Caco-2 (cell line): ENCODE results near the gene CERS6. TPM values are rescaled to one million over a fixed set of nuclear protein-coding genes. Genes with fewer than 3 reads are reported as not detected.

Experiments used
- BruUV-seq: library from RNA; stranded (reverse); fragments of 400-500 nt; replicated peaks from 2 replicates; lab custom pipeline; 2021; lab: Mats Ljungman, UMichigan
- CTCF ChIA-PET: fragments of 300-600 bp; sonication (Branson Sonifier 250); formaldehyde crosslinking; loops from one replicate; lab custom pipeline; 2022; ENCODE audit warnings: antibody characterized with exemption; lab: Charles Lee
- POLR2A ChIA-PET: fragments of 300-600 bp; sonication (Branson Sonifier 250); formaldehyde crosslinking; loops from one replicate; lab custom pipeline; 2022; ENCODE audit warnings: antibody characterized with exemption; lab: Charles Lee
- DNase-seq, 2 experiments: peaks; one replicate each; pipeline versions ENCODE4 v3.0.0 to v3.0.0-alpha.2; 2020 to 2022
- H3K27me3 ChIP-seq: replicated peaks from 2 replicates; pipeline ENCODE4 v1.6.0; 2011; ENCODE audit warnings: low read length; ENCODE audit not compliant: control insufficient read depth, insufficient read depth
- H3K36me3 ChIP-seq: 2 replicates; pipeline ENCODE4 v1.5.1; 2011; ENCODE audit warnings: low read length; ENCODE audit not compliant: control insufficient read depth, insufficient read depth
- H3K4me1 ChIP-seq: fragments of 250-450 bp; sonication (Bioruptor Pico); 2 replicates; pipeline ENCODE4 v1.5.1; 2020; ENCODE audit warnings: mild to moderate bottlenecking
- H3K4me3 ChIP-seq: 2 replicates; pipeline ENCODE4 v1.5.1; 2011; ENCODE audit warnings: low read depth, mild to moderate bottlenecking, control low read depth, low read length
- H3K9me3 ChIP-seq: fragments of 250-450 bp; sonication (Bioruptor Pico); 2 replicates; pipeline ENCODE4 v1.5.1; 2020; ENCODE audit warnings: mild to moderate bottlenecking, moderate library complexity
- H3K27ac Mint-ChIP-seq: one replicate; pipeline ENCODE4 v1.8.0; 2022; ENCODE audit warnings: mixed read lengths; ENCODE audit not compliant: unreplicated experiment
- H3K27me3 Mint-ChIP-seq: one replicate; pipeline ENCODE4 v1.8.0; 2022; ENCODE audit warnings: mixed read lengths; ENCODE audit not compliant: insufficient read depth, unreplicated experiment
- H3K36me3 Mint-ChIP-seq: one replicate; pipeline ENCODE4 v1.8.0; 2022; ENCODE audit warnings: mild to moderate bottlenecking, mixed read lengths; ENCODE audit not compliant: insufficient read depth, unreplicated experiment
- H3K4me1 Mint-ChIP-seq: one replicate; pipeline ENCODE4 v1.8.0; 2022; ENCODE audit warnings: low read depth, mixed read lengths; ENCODE audit not compliant: unreplicated experiment
- H3K4me3 Mint-ChIP-seq: one replicate; pipeline ENCODE4 v1.8.0; 2022; ENCODE audit warnings: mild to moderate bottlenecking, moderate library complexity, mixed read lengths; ENCODE audit not compliant: unreplicated experiment
- H3K9me3 Mint-ChIP-seq: one replicate; pipeline ENCODE4 v1.8.0; 2022; ENCODE audit warnings: mixed read lengths; ENCODE audit not compliant: unreplicated experiment
- intact Hi-C: fragments of 100-400 bp; cut with micrococcal nuclease; formaldehyde crosslinking; loops from one replicate; pipeline ENCODE4 v1.10.0; 2022; ENCODE audit not compliant: unreplicated experiment
- total RNA-seq: library from RNA; stranded (reverse); gene quantifications from 2 replicates; pipeline ENCODE4 v1.2.3, GENCODE V29; 2022
- TF ChIP-seq, protein P1 (sequence below), 2 experiments: fragments of 200-600 bp in 1 of 2; IDR thresholded peaks; 1 replicate in 1 of 2; 2 replicates in 1 of 2; pipeline versions ENCODE4 v1.5.1 to v1.8.0; 2011 to 2022; ENCODE audit warnings: antibody characterized with exemption in 1 of 2, control low read depth in 1 of 2, inconsistent platforms in 1 of 2, low read depth in 1 of 2, low read length in 1 of 2, mild to moderate bottlenecking in 1 of 2, moderate library complexity in 1 of 2; ENCODE audit not compliant: insufficient read depth in 1 of 2, severe bottlenecking in 1 of 2, unreplicated experiment in 1 of 2

CERS6 gene
- total RNA-seq, 1 experiment from 2014 or later: 32.7 TPM

DNA sequence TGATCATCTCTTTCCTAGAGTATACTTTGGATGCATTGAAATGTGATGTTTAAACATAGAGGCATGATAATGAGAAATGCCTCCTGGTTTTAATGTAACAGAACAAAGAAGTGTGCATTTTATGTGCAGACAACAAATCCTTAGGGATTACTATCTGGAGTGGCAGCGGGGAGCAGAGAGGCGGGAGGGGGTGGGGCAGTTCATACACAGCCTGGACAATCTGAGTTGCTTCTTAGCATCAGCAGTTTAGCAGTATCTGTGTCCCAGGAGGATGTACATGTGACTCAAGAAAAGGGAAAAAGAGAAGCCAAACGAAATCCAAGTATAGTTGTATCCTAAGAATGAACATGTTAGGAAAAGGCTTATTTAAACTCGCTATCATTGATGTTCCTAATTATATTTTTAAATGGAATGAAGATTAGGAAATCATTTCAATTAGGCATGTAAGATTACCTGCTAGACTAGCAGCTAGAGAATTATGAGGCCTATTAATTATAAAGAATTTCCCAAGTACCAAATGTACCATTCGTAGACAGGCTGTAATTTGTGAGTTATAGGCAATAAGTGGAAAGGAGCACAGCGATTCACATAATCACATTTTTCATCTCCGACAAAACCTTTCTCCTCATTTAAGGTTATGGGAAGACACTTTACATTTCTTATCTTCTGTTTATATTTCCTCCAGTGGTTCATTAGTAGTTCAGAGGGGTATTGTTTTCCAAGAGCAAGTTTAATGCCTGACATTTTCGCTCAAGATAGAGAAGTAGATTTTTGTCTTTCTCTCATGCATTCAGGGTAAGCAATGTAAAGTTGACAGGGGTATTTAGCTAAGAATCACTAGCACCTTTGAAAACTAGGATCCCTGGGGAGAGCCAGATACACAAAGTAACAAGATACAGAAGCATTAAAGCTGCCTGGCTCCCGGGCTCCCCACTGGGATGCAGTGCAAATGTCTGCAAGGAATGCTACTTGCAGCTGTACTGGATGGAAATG lies 205.1 kb downstream of the CERS6 start:
- intact Hi-C loops: no loop called here
- Histone ChIP-seq H3K36me3 (no peaks in the 10 kb centered on the region), H3K4me3 (no peak overlapping the region), H3K9me3 (no peaks in the 10 kb centered on the region), H3K27me3 (no peaks in the 10 kb centered on the region), H3K4me1 (no peaks in the 10 kb centered on the region)
- CTCF ChIA-PET: no interaction called here
- TF ChIP-seq, protein P1, sequence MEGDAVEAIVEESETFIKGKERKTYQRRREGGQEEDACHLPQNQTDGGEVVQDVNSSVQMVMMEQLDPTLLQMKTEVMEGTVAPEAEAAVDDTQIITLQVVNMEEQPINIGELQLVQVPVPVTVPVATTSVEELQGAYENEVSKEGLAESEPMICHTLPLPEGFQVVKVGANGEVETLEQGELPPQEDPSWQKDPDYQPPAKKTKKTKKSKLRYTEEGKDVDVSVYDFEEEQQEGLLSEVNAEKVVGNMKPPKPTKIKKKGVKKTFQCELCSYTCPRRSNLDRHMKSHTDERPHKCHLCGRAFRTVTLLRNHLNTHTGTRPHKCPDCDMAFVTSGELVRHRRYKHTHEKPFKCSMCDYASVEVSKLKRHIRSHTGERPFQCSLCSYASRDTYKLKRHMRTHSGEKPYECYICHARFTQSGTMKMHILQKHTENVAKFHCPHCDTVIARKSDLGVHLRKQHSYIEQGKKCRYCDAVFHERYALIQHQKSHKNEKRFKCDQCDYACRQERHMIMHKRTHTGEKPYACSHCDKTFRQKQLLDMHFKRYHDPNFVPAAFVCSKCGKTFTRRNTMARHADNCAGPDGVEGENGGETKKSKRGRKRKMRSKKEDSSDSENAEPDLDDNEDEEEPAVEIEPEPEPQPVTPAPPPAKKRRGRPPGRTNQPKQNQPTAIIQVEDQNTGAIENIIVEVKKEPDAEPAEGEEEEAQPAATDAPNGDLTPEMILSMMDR (IDR thresholded peaks at IDR 0.05; ENCODE audit: insufficient read depth in 1 of 2, low read depth in 1 of 2, low read length in 1 of 2, severe bottlenecking in 1 of 2, unreplicated experiment in 1 of 2): no peak
- Mint-ChIP-seq H3K36me3 (peaks cover 6% of the 10 kb centered on the region), H3K27me3 (no peaks in the 10 kb centered on the region), H3K4me3 (no peak overlapping the region), H3K27ac (no peak overlapping the region), H3K4me1 (peaks cover 13% of the 10 kb centered on the region), H3K9me3 (no peaks in the 10 kb centered on the region)
- DNase-seq: no peak
- POLR2A ChIA-PET: no interaction called here
- BruUV-seq: no TSS peak

DNA sequence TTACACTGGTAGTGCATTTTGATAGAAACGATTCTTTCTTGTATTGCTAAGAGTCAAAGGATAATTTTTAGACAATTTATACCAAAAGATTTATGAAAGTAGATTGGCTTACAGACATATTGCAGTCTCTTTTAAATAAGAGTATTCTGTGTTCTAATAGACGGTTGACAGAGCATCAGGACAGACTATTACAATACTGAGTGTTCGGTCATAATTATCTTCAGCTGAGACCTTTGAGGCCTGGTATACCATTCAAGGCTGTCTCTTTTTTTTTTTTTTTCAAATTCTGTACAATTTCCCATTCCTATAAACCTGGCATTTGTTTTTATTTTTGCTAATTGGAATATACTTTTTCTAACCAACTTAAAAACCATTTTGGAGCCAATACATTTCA lies 205.8 kb downstream of the CERS6 start:
- Mint-ChIP-seq H3K9me3 (no peaks in the 10 kb centered on the region), H3K27me3 (no peaks in the 10 kb centered on the region), H3K4me3 (no peak overlapping the region), H3K36me3 (peaks cover 6% of the 10 kb centered on the region), H3K27ac (no peak overlapping the region), H3K4me1 (peaks cover 13% of the 10 kb centered on the region)
- no peaks in the 10 kb centered on the region for H3K36me3 ChIP-seq
- BruUV-seq: no TSS peak
- CTCF ChIA-PET: no interaction called here
- TF ChIP-seq, protein P1 (IDR thresholded peaks at IDR 0.05; ENCODE audit: insufficient read depth in 1 of 2, low read depth in 1 of 2, low read length in 1 of 2, severe bottlenecking in 1 of 2, unreplicated experiment in 1 of 2): no peak
- H3K4me3 ChIP-seq: no peak overlapping the region
- POLR2A ChIA-PET: no interaction called here
- H3K27me3 ChIP-seq: no peaks in the 10 kb centered on the region
- no peak for DNase-seq
- H3K9me3 ChIP-seq: no peaks in the 10 kb centered on the region
- intact Hi-C loops: no loop called here
- no peaks in the 10 kb centered on the region for H3K4me1 ChIP-seq

DNA sequence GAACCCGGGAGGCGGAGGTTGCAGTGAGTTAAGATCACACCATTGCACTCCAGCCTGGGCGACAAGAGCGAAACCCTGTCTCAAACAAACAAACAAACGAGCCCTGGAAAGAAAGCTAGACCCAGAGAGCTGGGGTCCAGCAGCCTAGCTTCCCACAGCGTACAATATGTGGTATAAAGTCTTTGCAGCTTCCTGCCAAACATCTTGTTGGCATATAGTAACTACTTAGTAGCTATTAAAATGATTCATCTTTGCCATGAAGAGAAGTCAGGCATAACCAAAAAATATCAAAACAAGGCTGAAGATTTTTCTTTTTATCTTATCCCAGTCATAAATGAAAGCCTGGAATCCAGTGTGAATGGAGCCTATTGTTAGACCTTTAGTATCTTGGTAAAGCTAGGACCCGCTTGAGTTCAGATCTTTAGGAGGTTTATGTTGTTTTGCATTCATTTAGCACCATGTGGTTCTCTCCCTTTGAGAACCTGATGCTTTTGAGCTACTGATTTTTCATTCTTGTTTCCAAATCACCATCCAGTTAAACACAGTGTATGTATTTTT lies 206.7 kb downstream of the CERS6 start:
- no peak overlapping the region for H3K4me3 ChIP-seq
- H3K27me3 ChIP-seq: no peaks in the 10 kb centered on the region
- no peaks in the 10 kb centered on the region for H3K36me3 ChIP-seq
- H3K4me3 Mint-ChIP-seq: no peak overlapping the region
- intact Hi-C loops: no loop called here
- no TSS peak for BruUV-seq
- TF ChIP-seq, protein P1 (IDR thresholded peaks at IDR 0.05; ENCODE audit: insufficient read depth in 1 of 2, low read depth in 1 of 2, low read length in 1 of 2, severe bottlenecking in 1 of 2, unreplicated experiment in 1 of 2): no peak
- H3K27me3 Mint-ChIP-seq: no peaks in the 10 kb centered on the region
- H3K4me1 ChIP-seq: no peaks in the 10 kb centered on the region
- H3K36me3 Mint-ChIP-seq: peaks cover 6% of the 10 kb centered on the region
- DNase-seq: no peak
- ChIA-PET POLR2A (no interaction called here), CTCF (no interaction called here)
- no peaks in the 10 kb centered on the region for H3K9me3 Mint-ChIP-seq
- H3K9me3 ChIP-seq: no peaks in the 10 kb centered on the region
- peaks cover 13% of the 10 kb centered on the region for H3K4me1 Mint-ChIP-seq
- H3K27ac Mint-ChIP-seq: no peak overlapping the region
